ENCODE data around the gene MCHR1. TPM values are rescaled to one million over a fixed set of nuclear protein-coding genes. Genes with fewer than 3 reads are reported as not detected.
"Not testable (repeated sequence)": the region's sequence is repeated elsewhere in the genome, so short reads cannot be mapped to it uniquely, and the experiment has no call there.

Gene MCHR1
- total and polyA plus RNA-seq, 7 experiments from 2014 or later = not detected

GRCh38 chr22:40718250-40719204 lies 39.2 kb downstream of the MCHR1 start:
- Histone ChIP-seq H3K4me3 (ENCODE audit: low read length) (no peak overlapping the region), H3K4me1 (ENCODE audit: control insufficient read depth in 2 of 2, insufficient read depth in 2 of 2, low read length in 2 of 2) (no peaks in the 10 kb centered on the region), H3K36me3 (ENCODE audit: control insufficient read depth in 2 of 3, insufficient read depth in 3 of 3, low read length in 3 of 3) (no peaks in the 10 kb centered on the region), H3K27ac (ENCODE audit: low read depth, low read length) (no peak overlapping the region), H3K9me3 (ENCODE audit: control insufficient read depth in 2 of 3, low read length in 3 of 3) (no peaks in the 10 kb centered on the region), H3K27me3 (ENCODE audit: control insufficient read depth in 2 of 2, insufficient read depth in 2 of 2, low read length in 2 of 2) (no peaks in the 10 kb centered on the region)
- no peak overlapping the region for H3K4me3 Mint-ChIP-seq
- peaks cover 0 to 12% (median 0%) of the 10 kb centered on the region in 5 donors for H3K27me3 Mint-ChIP-seq
- DNase-seq (no peak), ATAC-seq (no peak)
- intact Hi-C loops (cut with micrococcal nuclease) = no loop called here
- peaks cover 11 to 26% (median 20%) of the 10 kb centered on the region in 7 donors for H3K4me1 Mint-ChIP-seq
- POLR2A ChIA-PET = interaction anchor here (0.5 to 1.6 kb wide), 5 partner anchors 9 to 1005 kb away, joined by 3 to 5 read pairs (median 4); no protein-coding TSS in a partner anchor
- CTCF ChIA-PET = interaction anchor here (0.6 to 1.4 kb wide), 2 partner anchors 10 to 16 kb away, joined by 3 to 4 read pairs; no protein-coding TSS in a partner anchor
- no peaks in the 10 kb centered on the region for H3K36me3 Mint-ChIP-seq
- H3K9me3 Mint-ChIP-seq = peaks cover 0 to 2% (median 0%) of the 10 kb centered on the region in 11 donors
- peak overlapping the region in 3 of 9 donors; percentile 10 to 42 (median 13) for H3K27ac Mint-ChIP-seq

DNA sequence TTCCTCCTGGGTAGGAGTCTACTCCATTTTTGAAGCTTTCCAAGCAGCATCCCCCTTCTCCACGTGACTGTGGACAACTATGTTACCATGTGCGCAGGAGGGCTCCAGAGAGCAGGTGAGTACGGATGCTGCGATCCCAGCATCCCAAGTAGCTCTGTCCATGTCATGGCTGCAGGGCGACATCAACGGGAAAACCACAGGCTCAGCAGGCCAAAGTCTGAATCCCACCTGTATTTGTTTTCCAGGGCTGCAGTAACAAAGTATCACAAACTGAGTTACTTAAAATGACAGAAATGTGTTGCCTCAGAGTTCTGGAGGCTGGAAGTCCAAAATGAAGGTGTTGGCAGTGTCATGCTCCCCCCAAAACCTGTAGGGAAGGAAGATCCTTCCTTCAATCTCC lies 40.3 kb downstream of the MCHR1 start:
- Histone ChIP-seq H3K27me3 (ENCODE audit: control insufficient read depth in 2 of 2, insufficient read depth in 2 of 2, low read length in 2 of 2) (no peaks in the 10 kb centered on the region), H3K4me1 (ENCODE audit: control insufficient read depth in 2 of 2, insufficient read depth in 2 of 2, low read length in 2 of 2) (no peaks in the 10 kb centered on the region), H3K9me3 (ENCODE audit: control insufficient read depth in 2 of 3, low read length in 3 of 3) (no peaks in the 10 kb centered on the region), H3K4me3 (ENCODE audit: low read length) (no peak overlapping the region), H3K27ac (ENCODE audit: low read depth, low read length) (no peak overlapping the region), H3K36me3 (ENCODE audit: control insufficient read depth in 2 of 3, insufficient read depth in 3 of 3, low read length in 3 of 3) (no peaks in the 10 kb centered on the region)
- ChIA-PET POLR2A (interaction anchor here (1.6 kb wide), 1 partner anchor 36 kb away, joined by 4 read pairs; no protein-coding TSS in a partner anchor), CTCF (no interaction called here)
- peak overlapping the region in 1 of 10 donors; percentile 26 for H3K4me3 Mint-ChIP-seq
- peaks cover 11 to 22% (median 17%) of the 10 kb centered on the region in 7 donors for H3K4me1 Mint-ChIP-seq
- no peaks in the 10 kb centered on the region for H3K36me3 Mint-ChIP-seq
- H3K9me3 Mint-ChIP-seq = no peaks in the 10 kb centered on the region
- peak overlapping the region in 2 of 9 donors; percentile 8 to 42 for H3K27ac Mint-ChIP-seq
- peaks cover 0 to 13% (median 0%) of the 10 kb centered on the region in 5 donors for H3K27me3 Mint-ChIP-seq
- ATAC-seq (no peak), DNase-seq (no peak)
- intact Hi-C loops (cut with micrococcal nuclease) = no loop called here

GRCh38 chr22:40720156-40720537 lies 40.9 kb downstream of the MCHR1 start:
- Mint-ChIP-seq H3K4me1 (peaks cover 9 to 17% (median 14%) of the 10 kb centered on the region in 7 donors), H3K27ac (peak overlapping the region in 1 of 9 donors; percentile 8)
- H3K27me3 Mint-ChIP-seq; intact Hi-C loops (cut with micrococcal nuclease); H3K4me3 Mint-ChIP-seq; H3K4me3 ChIP-seq (ENCODE audit: low read length); H3K36me3 Mint-ChIP-seq; DNase-seq; ATAC-seq; H3K9me3 Mint-ChIP-seq; H3K4me1 ChIP-seq (ENCODE audit: control insufficient read depth in 2 of 2, insufficient read depth in 2 of 2, low read length in 2 of 2); H3K27me3 ChIP-seq (ENCODE audit: control insufficient read depth in 2 of 2, insufficient read depth in 2 of 2, low read length in 2 of 2); H3K9me3 ChIP-seq (ENCODE audit: control insufficient read depth in 2 of 3, low read length in 3 of 3); H3K36me3 ChIP-seq (ENCODE audit: control insufficient read depth in 2 of 3, insufficient read depth in 3 of 3, low read length in 3 of 3); H3K27ac ChIP-seq (ENCODE audit: low read depth, low read length): not testable (repeated sequence)
- ChIA-PET CTCF (interaction anchor here (1.5 kb wide), 1 partner anchor 37 kb away, joined by 5 read pairs; no protein-coding TSS in a partner anchor), POLR2A (interaction anchor here (1.2 to 1.6 kb wide), 2 partner anchors 21 to 36 kb away, joined by 3 to 4 read pairs; no protein-coding TSS in a partner anchor)

- no peaks in the 10 kb centered on the region for H3K36me3 ChIP-seq (ENCODE audit: control insufficient read depth in 2 of 3, insufficient read depth in 3 of 3, low read length in 3 of 3)
- ATAC-seq (no peak), DNase-seq (no peak)
- H3K9me3 ChIP-seq (ENCODE audit: control insufficient read depth in 2 of 3, low read length in 3 of 3) = no peaks in the 10 kb centered on the region
- no peaks in the 10 kb centered on the region for H3K9me3 Mint-ChIP-seq
- CTCF ChIA-PET = interaction anchor here (1.5 kb wide), 1 partner anchor 38 kb away, joined by 5 read pairs; no protein-coding TSS in a partner anchor
- POLR2A ChIA-PET = interaction anchor here (1.2 kb wide), 1 partner anchor 20 kb away, joined by 3 read pairs; no protein-coding TSS in a partner anchor
- H3K36me3 Mint-ChIP-seq = peaks cover 0 to 3% (median 0%) of the 10 kb centered on the region in 5 donors
- H3K27ac Mint-ChIP-seq = peak overlapping the region in 3 of 9 donors; percentile 30 to 58 (median 39)
- intact Hi-C loops (cut with micrococcal nuclease) = no loop called here
- H3K27me3 ChIP-seq (ENCODE audit: control insufficient read depth in 2 of 2, insufficient read depth in 2 of 2, low read length in 2 of 2) = no peaks in the 10 kb centered on the region
- no peak overlapping the region for H3K27ac ChIP-seq (ENCODE audit: low read depth, low read length)
- H3K4me1 ChIP-seq (ENCODE audit: control insufficient read depth in 2 of 2, insufficient read depth in 2 of 2, low read length in 2 of 2) = no peaks in the 10 kb centered on the region
- peaks cover 0 to 7% (median 0%) of the 10 kb centered on the region in 5 donors for H3K27me3 Mint-ChIP-seq
- peaks cover 9 to 19% (median 15%) of the 10 kb centered on the region in 7 donors for H3K4me1 Mint-ChIP-seq
- H3K4me3 Mint-ChIP-seq = no peak overlapping the region
- no peak overlapping the region for H3K4me3 ChIP-seq (ENCODE audit: low read length)
These were observed 41.4 kb downstream of the MCHR1 start for GRCh38 chr22:40720538-40721256.

GRCh38 chr22:40721266-40721665 lies 42.0 kb downstream of the MCHR1 start:
- peak overlapping the region in 1 of 10 donors; percentile 14 for H3K4me3 Mint-ChIP-seq
- H3K9me3 Mint-ChIP-seq = no peaks in the 10 kb centered on the region
- intact Hi-C loops (cut with micrococcal nuclease) = no loop called here
- H3K4me1 Mint-ChIP-seq = peaks cover 9 to 19% (median 15%) of the 10 kb centered on the region in 7 donors
- POLR2A ChIA-PET = interaction anchor here (1.2 kb wide), 1 partner anchor 20 kb away, joined by 3 read pairs; no protein-coding TSS in a partner anchor
- H3K27me3 ChIP-seq (ENCODE audit: control insufficient read depth in 2 of 2, insufficient read depth in 2 of 2, low read length in 2 of 2) = no peaks in the 10 kb centered on the region
- no peaks in the 10 kb centered on the region for H3K4me1 ChIP-seq (ENCODE audit: control insufficient read depth in 2 of 2, insufficient read depth in 2 of 2, low read length in 2 of 2)
- H3K9me3 ChIP-seq (ENCODE audit: control insufficient read depth in 2 of 3, low read length in 3 of 3) = no peaks in the 10 kb centered on the region
- CTCF ChIA-PET = interaction anchor here (1.5 kb wide), 1 partner anchor 38 kb away, joined by 5 read pairs; no protein-coding TSS in a partner anchor
- peaks cover 0 to 7% (median 0%) of the 10 kb centered on the region in 5 donors for H3K27me3 Mint-ChIP-seq
- no peak overlapping the region for H3K27ac ChIP-seq (ENCODE audit: low read depth, low read length)
- H3K36me3 ChIP-seq (ENCODE audit: control insufficient read depth in 2 of 3, insufficient read depth in 3 of 3, low read length in 3 of 3) = no peaks in the 10 kb centered on the region
- peaks cover 0 to 3% (median 0%) of the 10 kb centered on the region in 5 donors for H3K36me3 Mint-ChIP-seq
- H3K4me3 ChIP-seq (ENCODE audit: low read length) = no peak overlapping the region
- DNase-seq (no peak), ATAC-seq (no peak)
- peak overlapping the region in 3 of 9 donors; percentile 30 to 58 (median 39) for H3K27ac Mint-ChIP-seq

DNA sequence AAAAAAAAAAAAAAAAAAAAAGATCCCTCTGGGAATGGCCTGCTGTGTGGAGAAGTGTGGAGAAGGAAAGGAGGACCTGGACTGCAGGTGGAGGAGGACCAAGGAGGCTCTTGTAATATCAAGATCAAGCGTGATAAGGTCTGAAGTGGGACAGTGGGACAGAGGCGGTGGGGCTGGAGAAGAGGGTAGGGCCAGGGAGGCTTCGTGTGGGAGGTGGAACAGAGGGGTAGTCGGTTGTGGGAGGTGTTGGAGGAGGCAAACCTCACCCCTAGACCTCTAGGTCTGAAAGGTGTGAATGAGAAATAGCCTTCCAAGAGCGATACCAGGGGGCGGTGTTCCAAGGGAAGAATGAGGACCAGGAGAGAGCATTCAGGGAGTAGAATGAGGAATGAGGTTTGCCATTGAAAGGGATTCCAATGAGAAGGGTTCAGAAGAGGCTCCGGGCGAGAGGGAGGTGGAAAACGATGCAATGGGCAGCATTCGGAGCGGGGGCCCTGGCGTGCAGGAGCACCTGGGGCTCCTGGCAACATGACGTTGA lies 44.2 kb downstream of the MCHR1 start:
- Histone ChIP-seq H3K27me3 (ENCODE audit: control insufficient read depth in 2 of 2, insufficient read depth in 2 of 2, low read length in 2 of 2) (no peaks in the 10 kb centered on the region), H3K36me3 (ENCODE audit: control insufficient read depth in 2 of 3, insufficient read depth in 3 of 3, low read length in 3 of 3) (no peaks in the 10 kb centered on the region), H3K9me3 (ENCODE audit: control insufficient read depth in 2 of 3, low read length in 3 of 3) (no peaks in the 10 kb centered on the region), H3K4me1 (ENCODE audit: control insufficient read depth in 2 of 2, insufficient read depth in 2 of 2, low read length in 2 of 2) (peaks cover 15 to 19% of the 10 kb centered on the region in 2 donors), H3K27ac (ENCODE audit: low read depth, low read length) (no peak overlapping the region), H3K4me3 (ENCODE audit: low read length) (no peak overlapping the region)
- no peaks in the 10 kb centered on the region for H3K9me3 Mint-ChIP-seq
- CTCF ChIA-PET = no interaction called here
- no peak for ATAC-seq
- H3K27me3 Mint-ChIP-seq = peaks cover 0 to 7% (median 0%) of the 10 kb centered on the region in 5 donors
- H3K4me1 Mint-ChIP-seq = peaks cover 17 to 36% (median 32%) of the 10 kb centered on the region in 7 donors
- no peak overlapping the region for H3K4me3 Mint-ChIP-seq
- DNase-seq = no peak
- POLR2A ChIA-PET = interaction anchor here (0.8 kb wide), 1 partner anchor 38 kb away, joined by 3 read pairs; no protein-coding TSS in a partner anchor
- intact Hi-C loops (cut with micrococcal nuclease) = no loop called here
- peaks cover 0 to 4% (median 0%) of the 10 kb centered on the region in 5 donors for H3K36me3 Mint-ChIP-seq
- H3K27ac Mint-ChIP-seq = peak overlapping the region in 4 of 9 donors; percentile 1 to 61 (median 12)

All from naive thymus-derived CD4-positive, alpha-beta T cell (primary cell).